Progenitor cell of endocrine pancreas (in vitro differentiated cells): ENCODE data around the gene IRGQ. TPM values are rescaled to one million over a fixed set of nuclear protein-coding genes. Genes with fewer than 3 reads are reported as not detected.
A peak's percentile ranks its signal among the peaks of the same experiment; 100 is the strongest.

Source experiments
- DNase-seq: peaks from one replicate; pipeline ENCODE4 v3.0.0; 2021; ENCODE audit warnings: low spot score; ENCODE audit not compliant: unreplicated experiment
- H3K27ac Mint-ChIP-seq: 2 replicates; pipeline ENCODE4 v1.8.0; 2021; ENCODE audit warnings: mild to moderate bottlenecking, moderate library complexity, mixed read lengths
- H3K27me3 Mint-ChIP-seq: 2 replicates; pipeline ENCODE4 v1.8.0; 2021; ENCODE audit warnings: mixed read lengths
- H3K36me3 Mint-ChIP-seq: 2 replicates; pipeline ENCODE4 v1.8.0; 2022; ENCODE audit warnings: mixed read lengths; ENCODE audit not compliant: insufficient read depth
- H3K4me1 Mint-ChIP-seq: 2 replicates; pipeline ENCODE4 v1.8.0; 2021; ENCODE audit warnings: low read depth, mixed read lengths
- H3K4me3 Mint-ChIP-seq: 2 replicates; pipeline ENCODE4 v1.8.0; 2021; ENCODE audit warnings: low read depth, mild to moderate bottlenecking, moderate library complexity, mixed read lengths
- H3K9me3 Mint-ChIP-seq: 2 replicates; pipeline ENCODE4 v1.8.0; 2021; ENCODE audit warnings: low read depth, mixed read lengths
- total RNA-seq: library from RNA; stranded (reverse); gene quantifications from 2 replicates; pipeline ENCODE4 v1.2.1, GENCODE V29; 2021
- TF ChIP-seq, protein P1 (sequence below): fragments of 200-600 bp; sonication (generic); IDR thresholded peaks from one replicate; pipeline ENCODE4 v1.5.0; 2021; ENCODE audit warnings: antibody characterized with exemption, mild to moderate bottlenecking; ENCODE audit not compliant: unreplicated experiment

The IRGQ gene
- total RNA-seq, 1 donor from 2014 or later = 63.6 TPM

DNA sequence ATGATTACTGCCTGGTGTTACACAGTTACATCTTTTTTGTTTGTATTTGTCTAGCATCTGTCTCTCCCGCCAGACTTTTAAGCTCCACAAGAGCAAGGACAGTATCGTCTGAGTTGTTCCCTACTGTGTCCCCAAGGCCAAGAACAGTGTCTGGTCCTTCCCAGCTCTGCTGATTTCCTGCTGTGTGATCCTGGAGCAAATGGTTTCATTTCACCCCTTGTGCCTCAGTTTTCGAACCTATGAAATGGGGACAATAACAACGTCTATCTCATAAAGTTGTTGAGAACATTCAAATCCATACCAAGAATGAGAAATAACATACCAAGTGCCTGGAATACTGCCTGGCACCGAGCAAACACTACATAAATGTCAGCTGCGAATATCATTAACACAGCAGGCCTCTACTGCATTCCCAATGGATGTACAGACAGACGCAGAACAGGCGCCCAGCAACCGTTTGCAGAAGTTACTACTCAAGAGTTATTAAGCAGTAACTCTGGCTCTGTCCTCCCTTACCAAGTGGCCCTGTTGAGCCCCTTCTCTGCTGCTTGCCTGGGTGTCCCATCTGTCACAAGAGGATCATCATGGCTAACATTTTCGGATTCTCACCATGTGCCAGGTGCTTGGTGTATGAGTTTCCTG, 32.0 kb downstream of the IRGQ start:
- H3K36me3 Mint-ChIP-seq = peaks cover 19% of the 10 kb centered on the region
- TF ChIP-seq, protein P1, sequence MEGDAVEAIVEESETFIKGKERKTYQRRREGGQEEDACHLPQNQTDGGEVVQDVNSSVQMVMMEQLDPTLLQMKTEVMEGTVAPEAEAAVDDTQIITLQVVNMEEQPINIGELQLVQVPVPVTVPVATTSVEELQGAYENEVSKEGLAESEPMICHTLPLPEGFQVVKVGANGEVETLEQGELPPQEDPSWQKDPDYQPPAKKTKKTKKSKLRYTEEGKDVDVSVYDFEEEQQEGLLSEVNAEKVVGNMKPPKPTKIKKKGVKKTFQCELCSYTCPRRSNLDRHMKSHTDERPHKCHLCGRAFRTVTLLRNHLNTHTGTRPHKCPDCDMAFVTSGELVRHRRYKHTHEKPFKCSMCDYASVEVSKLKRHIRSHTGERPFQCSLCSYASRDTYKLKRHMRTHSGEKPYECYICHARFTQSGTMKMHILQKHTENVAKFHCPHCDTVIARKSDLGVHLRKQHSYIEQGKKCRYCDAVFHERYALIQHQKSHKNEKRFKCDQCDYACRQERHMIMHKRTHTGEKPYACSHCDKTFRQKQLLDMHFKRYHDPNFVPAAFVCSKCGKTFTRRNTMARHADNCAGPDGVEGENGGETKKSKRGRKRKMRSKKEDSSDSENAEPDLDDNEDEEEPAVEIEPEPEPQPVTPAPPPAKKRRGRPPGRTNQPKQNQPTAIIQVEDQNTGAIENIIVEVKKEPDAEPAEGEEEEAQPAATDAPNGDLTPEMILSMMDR = no peak
- no peak overlapping the region for H3K4me3 Mint-ChIP-seq
- no peaks in the 10 kb centered on the region for H3K4me1 Mint-ChIP-seq
- no peaks in the 10 kb centered on the region for H3K9me3 Mint-ChIP-seq
- H3K27ac Mint-ChIP-seq = no peak overlapping the region
- no peaks in the 10 kb centered on the region for H3K27me3 Mint-ChIP-seq
- no peak for DNase-seq

DNA sequence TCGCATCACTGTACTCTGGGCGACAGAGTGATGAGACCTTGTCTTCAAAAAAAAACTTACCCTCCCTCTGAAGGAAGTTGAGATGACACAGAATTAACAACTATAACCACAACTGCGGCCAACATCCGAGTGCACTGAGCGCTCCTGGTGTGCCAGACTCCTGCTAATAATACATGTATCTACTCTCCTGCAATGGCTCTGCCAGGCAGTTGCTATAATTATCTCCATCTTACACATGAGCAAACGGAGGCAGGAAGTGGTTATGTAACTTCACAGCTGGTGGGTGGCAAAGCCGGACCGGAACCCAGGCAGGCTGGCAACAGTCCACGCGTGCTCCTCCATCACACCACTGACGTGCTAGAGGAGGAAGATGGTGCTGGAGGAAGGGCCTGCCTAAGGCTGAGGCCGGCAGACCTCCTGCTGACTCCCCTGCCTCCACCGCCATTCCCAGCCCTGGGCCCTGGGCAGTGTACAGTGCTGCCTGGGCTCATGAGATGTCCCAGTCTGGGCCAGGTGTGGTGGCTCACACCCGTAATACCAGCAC, 33.2 kb downstream of the IRGQ start:
- no peak overlapping the region for H3K27ac Mint-ChIP-seq
- no peak overlapping the region for H3K4me3 Mint-ChIP-seq
- TF ChIP-seq, protein P1 = no peak
- H3K9me3 Mint-ChIP-seq = no peaks in the 10 kb centered on the region
- no peaks in the 10 kb centered on the region for H3K4me1 Mint-ChIP-seq
- H3K36me3 Mint-ChIP-seq = peaks cover 19% of the 10 kb centered on the region
- no peaks in the 10 kb centered on the region for H3K27me3 Mint-ChIP-seq
- no peak for DNase-seq

DNA sequence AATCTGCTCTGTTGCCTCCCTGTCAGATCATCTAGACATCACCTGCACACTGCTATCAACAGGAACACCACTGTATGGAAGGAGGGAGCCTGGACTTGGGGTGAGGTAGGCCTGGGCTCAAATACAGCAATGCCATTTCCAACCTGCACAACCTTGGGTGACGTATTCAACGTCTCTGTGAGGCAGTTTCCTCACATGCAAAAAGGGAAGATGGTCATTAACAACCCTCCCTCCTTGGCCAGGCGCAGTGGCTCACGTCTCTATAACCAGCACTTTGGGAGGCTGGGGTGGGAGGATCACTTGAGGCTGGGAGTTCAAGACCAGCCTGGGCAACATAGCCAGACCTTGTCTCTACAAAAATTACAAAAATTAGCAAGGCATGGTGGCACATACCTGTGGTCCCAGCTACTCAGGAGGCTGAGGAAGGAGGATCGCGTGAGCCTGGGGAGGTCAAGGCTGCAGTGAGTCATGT, 33.7 kb downstream of the IRGQ start:
- Mint-ChIP-seq H3K36me3 (peaks cover 19% of the 10 kb centered on the region), H3K4me3 (no peak overlapping the region), H3K9me3 (no peaks in the 10 kb centered on the region), H3K4me1 (no peaks in the 10 kb centered on the region), H3K27me3 (no peaks in the 10 kb centered on the region), H3K27ac (no peak overlapping the region)
- no peak for DNase-seq
- TF ChIP-seq, protein P1 = no peak

DNA sequence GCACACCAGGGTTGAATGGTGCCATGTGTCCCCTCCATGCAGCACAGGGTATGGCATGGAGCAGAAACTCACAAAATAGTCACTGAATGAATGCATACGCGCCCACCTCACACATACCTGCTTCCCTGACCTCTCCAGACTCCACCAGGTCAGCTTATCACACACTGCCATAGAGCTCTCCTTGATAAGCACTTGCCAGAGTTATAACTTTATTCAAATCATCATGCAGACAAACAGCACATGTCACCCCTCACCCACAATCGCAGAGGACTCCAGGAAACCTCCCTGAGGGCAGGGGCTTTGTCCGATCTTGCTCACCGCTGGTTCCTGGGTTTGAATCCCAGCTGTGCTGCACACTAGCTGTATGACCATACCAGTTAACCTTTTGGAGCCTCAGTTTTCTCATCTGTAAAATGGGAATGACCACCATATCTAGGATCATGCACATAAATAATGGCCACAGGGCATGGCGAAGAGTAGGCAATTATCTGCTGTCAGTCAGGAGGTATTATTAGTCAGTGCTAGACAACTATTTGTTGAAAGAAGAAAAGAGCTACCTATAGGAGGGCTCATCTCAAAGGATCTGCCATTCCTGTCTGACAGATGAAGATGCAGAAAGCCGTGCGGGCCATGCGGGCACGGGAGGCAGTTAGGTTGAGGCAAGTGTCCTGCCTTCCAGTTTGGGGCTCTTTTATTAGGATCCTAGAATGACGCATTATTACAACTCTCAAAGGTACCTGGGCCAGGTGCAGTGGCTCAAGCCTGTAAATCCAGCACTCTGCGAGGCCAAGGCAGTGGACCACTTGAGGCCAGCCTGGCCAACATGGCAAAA, 34.6 kb downstream of the IRGQ start:
- H3K27ac Mint-ChIP-seq = peak overlapping the region; percentile 58
- H3K36me3 Mint-ChIP-seq = peaks cover 18% of the 10 kb centered on the region
- H3K4me1 Mint-ChIP-seq = no peaks in the 10 kb centered on the region
- H3K27me3 Mint-ChIP-seq = no peaks in the 10 kb centered on the region
- no peaks in the 10 kb centered on the region for H3K9me3 Mint-ChIP-seq
- TF ChIP-seq, protein P1 = no peak
- no peak for DNase-seq
- H3K4me3 Mint-ChIP-seq = no peak overlapping the region

DNA sequence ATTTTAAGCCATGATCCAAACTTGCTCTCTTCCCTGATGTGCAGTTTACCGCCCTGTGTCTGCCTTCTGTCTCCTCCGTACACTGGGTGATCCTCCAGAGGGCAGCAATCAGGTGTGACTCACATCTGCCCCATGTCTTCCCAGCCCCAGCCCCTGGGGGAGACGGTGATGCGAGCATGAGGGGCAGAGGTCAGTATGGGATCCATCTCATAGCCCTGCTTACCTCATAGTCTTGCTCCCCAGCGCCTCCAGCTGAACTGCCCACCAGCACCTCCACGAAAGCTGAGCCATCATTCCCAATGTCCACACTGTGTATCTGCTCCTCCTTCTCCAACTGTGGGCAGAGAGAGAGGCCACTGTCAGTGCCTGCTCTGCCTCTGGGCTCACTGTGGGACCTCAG, 35.2 kb downstream of the IRGQ start:
- DNase-seq = no peak
- peak overlapping the region; percentile 58 for H3K27ac Mint-ChIP-seq
- H3K4me3 Mint-ChIP-seq = no peak overlapping the region

More for the DNA sequence above, 35.2 kb downstream of the IRGQ start:
- Mint-ChIP-seq H3K36me3 (peaks cover 18% of the 10 kb centered on the region), H3K4me1 (no peaks in the 10 kb centered on the region), H3K27me3 (no peaks in the 10 kb centered on the region), H3K9me3 (no peaks in the 10 kb centered on the region)
- TF ChIP-seq, protein P1 = no peak
